Kidney tubule cell (primary cell): ENCODE data around the gene PITPNC1.
"Not testable (repeated sequence)": the region's sequence is repeated elsewhere in the genome, so short reads cannot be mapped to it uniquely, and the experiment has no call there.

ENCODE experiments used
- DNase-seq: peaks from one replicate; pipeline ENCODE4 v3.0.0-alpha.2; 2018; ENCODE audit warnings: low spot score

The PITPNC1 gene

GRCh38 chr17:67624886-67625656 lies 248.0 kb downstream of the PITPNC1 start:
- no peak for DNase-seq

- no peak for DNase-seq
Measured at GRCh38 chr17:67625971-67626370, 248.9 kb downstream of the PITPNC1 start.

GRCh38 chr17:67628580-67629013 lies 251.5 kb downstream of the PITPNC1 start:
- peak; percentile 50 for DNase-seq

- peak; percentile 27 for DNase-seq
Measured at GRCh38 chr17:67629971-67630320, 252.9 kb downstream of the PITPNC1 start.

GRCh38 chr17:67630836-67631235 lies 253.8 kb downstream of the PITPNC1 start:
- DNase-seq: not testable (repeated sequence)

- no peak for DNase-seq
Measured at GRCh38 chr17:67632141-67632540, 255.1 kb downstream of the PITPNC1 start.

GRCh38 chr17:67633751-67634211 lies 256.7 kb downstream of the PITPNC1 start:
- peak; percentile 73 for DNase-seq

- no peak for DNase-seq
Measured at GRCh38 chr17:67635681-67636080, 258.6 kb downstream of the PITPNC1 start.

- no peak for DNase-seq
Measured at GRCh38 chr17:67636312-67636711, 259.2 kb downstream of the PITPNC1 start.

- DNase-seq: peak; percentile 84
Measured at GRCh38 chr17:67636834-67637520, 259.9 kb downstream of the PITPNC1 start.

- DNase-seq: peak; percentile 75
Measured at GRCh38 chr17:67637901-67638641, 261.0 kb downstream of the PITPNC1 start.

- no peak for DNase-seq
Measured at GRCh38 chr17:67638871-67639270, 261.8 kb downstream of the PITPNC1 start.

GRCh38 chr17:67639555-67639954 lies 262.5 kb downstream of the PITPNC1 start:
- no peak for DNase-seq

GRCh38 chr17:67639979-67640378 lies 262.9 kb downstream of the PITPNC1 start:
- DNase-seq: no peak

- no peak for DNase-seq
Measured at GRCh38 chr17:67642488-67642887, 265.4 kb downstream of the PITPNC1 start.

- DNase-seq: no peak
Measured at GRCh38 chr17:67644061-67644460, 267.0 kb downstream of the PITPNC1 start.

- DNase-seq: not testable (repeated sequence)
Measured at GRCh38 chr17:67645195-67645594, 268.1 kb downstream of the PITPNC1 start.

GRCh38 chr17:67646472-67646871 lies 269.4 kb downstream of the PITPNC1 start:
- no peak for DNase-seq

- no peak for DNase-seq
Measured at GRCh38 chr17:67647482-67647881, 270.4 kb downstream of the PITPNC1 start.

- DNase-seq: no peak
Measured at GRCh38 chr17:67648032-67648905, 271.2 kb downstream of the PITPNC1 start.

GRCh38 chr17:67648906-67649295 lies 271.8 kb downstream of the PITPNC1 start:
- DNase-seq: not testable (repeated sequence)

- DNase-seq: no peak
Measured at GRCh38 chr17:67649891-67650290, 272.8 kb downstream of the PITPNC1 start.
